Ascending aorta (tissue), 2 donors: ENCODE results near the gene LRSAM1. TPM values are rescaled to one million over a fixed set of nuclear protein-coding genes. Genes with fewer than 3 reads are reported as not detected.

ENCODE experiments used
- DNase-seq, 2 donors: peaks; one replicate each; pipeline ENCODE4 v3.0.0-alpha.2; 2019; ENCODE audit warnings: low spot score in 2 of 2
- H3K27ac ChIP-seq, 2 donors: fragments of 200-600 bp; sonication (generic); one replicate each; pipeline ENCODE4 v1.5.1; 2016 to 2017; ENCODE audit warnings: mild to moderate bottlenecking in 1 of 2
- H3K27me3 ChIP-seq: fragments of 200-600 bp; sonication (generic); one replicate; pipeline ENCODE4 v1.5.1; 2017
- H3K36me3 ChIP-seq, 2 donors: fragments of 200-600 bp; sonication (generic); one replicate each; pipeline ENCODE4 v1.5.1; 2016
- H3K4me1 ChIP-seq, 2 donors: fragments of 200-600 bp; sonication (generic); one replicate each; pipeline ENCODE4 v1.5.1; 2016 to 2017; ENCODE audit warnings: mild to moderate bottlenecking in 1 of 2
- H3K4me3 ChIP-seq, 2 donors: fragments of 200-600 bp; sonication (generic); one replicate each; pipeline ENCODE4 v1.5.1; 2016 to 2017; ENCODE audit warnings: mild to moderate bottlenecking in 1 of 2
- H3K9me3 ChIP-seq, 2 donors: fragments of 200-600 bp; sonication (generic); one replicate each; pipeline ENCODE4 v1.5.1; 2016
- intact Hi-C: fragments of 100-400 bp; cut with DNase I; formaldehyde crosslinking; loops from one replicate; pipeline ENCODE4 v1.15.1; 2023
- total RNA-seq: library from RNA; depleted of rRNA; stranded (reverse); fragments of >200 nt; gene quantifications from one replicate; pipeline ENCODE4 v1.1.0, GENCODE V29; 2016
- TF ChIP-seq, protein P1 (sequence below), 3 experiments: fragments of 200-600 bp in 2 of 3; fragments of 450-650 bp in 1 of 3; sonication (generic) in 2 of 3; IDR thresholded peaks; one replicate each; pipeline ENCODE4 v1.5.1; 2016 to 2019; ENCODE audit warnings: antibody characterized with exemption in 3 of 3, mild to moderate bottlenecking in 1 of 3, moderate library complexity in 1 of 3

Gene LRSAM1
- total RNA-seq, 1 donor from 2014 or later, result 22.8 TPM

DNA sequence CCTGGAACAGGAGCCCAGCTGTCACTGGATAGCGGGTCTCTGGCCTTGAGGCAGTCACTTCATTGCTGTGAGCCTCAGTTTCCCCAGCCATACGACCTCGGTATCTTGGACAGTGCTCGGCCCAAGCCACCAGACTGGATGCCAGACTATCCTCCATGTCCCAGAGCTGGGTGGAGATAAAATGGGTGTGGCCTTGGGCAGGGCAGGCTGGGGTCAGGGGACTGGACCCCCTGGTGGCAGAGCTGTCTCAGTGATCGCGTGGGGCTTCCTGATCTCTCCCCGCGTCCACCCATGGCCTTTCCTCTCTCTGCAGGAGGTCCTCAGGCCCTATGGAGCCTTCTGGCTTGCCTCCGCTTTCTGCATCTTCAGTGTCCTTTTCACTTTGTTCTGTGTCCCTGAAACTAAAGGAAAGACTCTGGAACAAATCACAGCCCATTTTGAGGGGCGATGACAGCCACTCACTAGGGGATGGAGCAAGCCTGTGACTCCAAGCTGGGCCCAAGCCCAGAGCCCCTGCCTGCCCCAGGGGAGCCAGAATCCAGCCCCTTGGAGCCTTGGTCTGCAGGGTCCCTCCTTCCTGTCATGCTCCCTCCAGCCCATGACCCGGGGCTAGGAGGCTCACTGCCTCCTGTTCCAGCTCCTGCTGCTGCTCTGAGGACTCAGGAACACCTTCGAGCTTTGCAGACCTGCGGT is 44.4 kb upstream of the LRSAM1 start:
- Histone ChIP-seq H3K27me3 (no peaks in the 10 kb centered on the region), H3K4me3 (no peak overlapping the region), H3K9me3 (no peaks in the 10 kb centered on the region), H3K27ac (no peak overlapping the region), H3K4me1 (no peaks in the 10 kb centered on the region), H3K36me3 (peaks cover 21 to 44% of the 10 kb centered on the region in 2 donors)
- intact Hi-C loops, result no loop called here
- TF ChIP-seq, protein P1, sequence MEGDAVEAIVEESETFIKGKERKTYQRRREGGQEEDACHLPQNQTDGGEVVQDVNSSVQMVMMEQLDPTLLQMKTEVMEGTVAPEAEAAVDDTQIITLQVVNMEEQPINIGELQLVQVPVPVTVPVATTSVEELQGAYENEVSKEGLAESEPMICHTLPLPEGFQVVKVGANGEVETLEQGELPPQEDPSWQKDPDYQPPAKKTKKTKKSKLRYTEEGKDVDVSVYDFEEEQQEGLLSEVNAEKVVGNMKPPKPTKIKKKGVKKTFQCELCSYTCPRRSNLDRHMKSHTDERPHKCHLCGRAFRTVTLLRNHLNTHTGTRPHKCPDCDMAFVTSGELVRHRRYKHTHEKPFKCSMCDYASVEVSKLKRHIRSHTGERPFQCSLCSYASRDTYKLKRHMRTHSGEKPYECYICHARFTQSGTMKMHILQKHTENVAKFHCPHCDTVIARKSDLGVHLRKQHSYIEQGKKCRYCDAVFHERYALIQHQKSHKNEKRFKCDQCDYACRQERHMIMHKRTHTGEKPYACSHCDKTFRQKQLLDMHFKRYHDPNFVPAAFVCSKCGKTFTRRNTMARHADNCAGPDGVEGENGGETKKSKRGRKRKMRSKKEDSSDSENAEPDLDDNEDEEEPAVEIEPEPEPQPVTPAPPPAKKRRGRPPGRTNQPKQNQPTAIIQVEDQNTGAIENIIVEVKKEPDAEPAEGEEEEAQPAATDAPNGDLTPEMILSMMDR (IDR thresholded peaks at IDR 0.05), result no peak
- no peak for DNase-seq

DNA sequence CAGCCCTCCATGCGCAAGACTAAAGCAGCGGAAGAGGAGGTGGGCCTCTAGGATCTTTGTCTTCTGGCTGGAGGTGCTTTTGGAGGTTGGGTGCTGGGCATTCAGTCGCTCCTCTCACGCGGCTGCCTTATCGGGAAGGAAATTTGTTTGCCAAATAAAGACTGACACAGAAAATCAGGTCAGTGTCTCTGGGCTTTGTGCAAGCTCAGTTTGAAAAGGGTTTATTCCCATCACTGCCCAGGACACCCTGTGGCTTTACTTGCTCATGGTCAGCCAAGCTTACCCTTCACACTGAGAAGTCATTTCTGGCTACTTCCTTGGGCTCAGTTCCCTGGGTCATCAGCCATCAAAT is 43.8 kb upstream of the LRSAM1 start:
- H3K27ac ChIP-seq, result no peak overlapping the region
- no peaks in the 10 kb centered on the region for H3K9me3 ChIP-seq
- peaks cover 21 to 40% of the 10 kb centered on the region in 2 donors for H3K36me3 ChIP-seq

DNA sequence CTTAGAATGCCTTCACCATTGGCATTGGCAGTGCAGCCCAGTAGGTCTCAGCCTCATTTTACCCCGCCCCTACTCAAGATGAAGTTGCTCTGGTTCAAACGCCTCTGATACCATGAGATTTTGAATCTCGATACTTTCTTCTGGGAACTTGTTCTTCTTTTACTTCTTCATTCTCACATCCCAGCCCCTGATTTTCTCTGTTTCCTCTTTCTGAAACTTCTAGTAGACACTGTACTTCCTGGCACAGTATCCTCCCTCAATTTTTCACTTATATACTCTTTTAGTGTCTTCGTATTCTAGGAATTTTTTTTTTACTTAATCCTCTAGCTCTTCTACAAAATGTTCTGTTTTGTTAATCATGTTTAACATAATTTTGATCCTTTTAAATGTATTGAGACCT is 40.2 kb upstream of the LRSAM1 start:
- Histone ChIP-seq H3K27me3 (no peaks in the 10 kb centered on the region), H3K4me3 (no peak overlapping the region), H3K36me3 (peaks cover 2 to 15% of the 10 kb centered on the region in 2 donors), H3K4me1 (no peaks in the 10 kb centered on the region), H3K27ac (no peak overlapping the region), H3K9me3 (no peaks in the 10 kb centered on the region)
- intact Hi-C loops, result no loop called here
- TF ChIP-seq, protein P1 (IDR thresholded peaks at IDR 0.05), result no peak
- DNase-seq, result no peak

More for the DNA sequence above, 43.8 kb upstream of the LRSAM1 start:
- no peaks in the 10 kb centered on the region for H3K4me1 ChIP-seq
- DNase-seq, result no peak
- intact Hi-C loops, result no loop called here
- no peaks in the 10 kb centered on the region for H3K27me3 ChIP-seq
- TF ChIP-seq, protein P1 (IDR thresholded peaks at IDR 0.05), result no peak
- no peak overlapping the region for H3K4me3 ChIP-seq

DNA sequence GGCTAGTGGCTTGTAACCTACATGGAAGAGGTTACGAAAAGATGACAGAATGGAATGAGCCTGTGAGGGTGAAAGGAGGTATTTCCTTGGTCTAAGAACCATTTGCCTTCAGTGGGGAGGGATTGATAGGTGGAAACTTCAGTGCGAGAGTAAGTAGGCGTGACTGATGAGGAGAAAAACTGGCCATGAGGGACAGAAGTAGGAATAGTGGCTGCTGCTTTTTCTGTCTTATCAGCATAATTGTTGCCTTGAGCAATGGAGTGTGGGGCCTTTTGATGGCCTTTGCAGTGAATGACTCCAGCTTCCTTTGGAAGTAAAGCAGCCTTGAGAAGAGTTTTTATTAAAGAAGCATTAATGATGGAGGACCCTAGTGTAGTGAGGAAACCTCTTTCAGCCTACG is 36.2 kb upstream of the LRSAM1 start:
- intact Hi-C loops, result no loop called here
- H3K9me3 ChIP-seq, result no peaks in the 10 kb centered on the region
- DNase-seq, result no peak
- no peaks in the 10 kb centered on the region for H3K27me3 ChIP-seq
- no peaks in the 10 kb centered on the region for H3K36me3 ChIP-seq
- H3K4me1 ChIP-seq, result no peaks in the 10 kb centered on the region
- no peak overlapping the region for H3K4me3 ChIP-seq
- H3K27ac ChIP-seq, result no peak overlapping the region
- TF ChIP-seq, protein P1 (IDR thresholded peaks at IDR 0.05), result no peak

DNA sequence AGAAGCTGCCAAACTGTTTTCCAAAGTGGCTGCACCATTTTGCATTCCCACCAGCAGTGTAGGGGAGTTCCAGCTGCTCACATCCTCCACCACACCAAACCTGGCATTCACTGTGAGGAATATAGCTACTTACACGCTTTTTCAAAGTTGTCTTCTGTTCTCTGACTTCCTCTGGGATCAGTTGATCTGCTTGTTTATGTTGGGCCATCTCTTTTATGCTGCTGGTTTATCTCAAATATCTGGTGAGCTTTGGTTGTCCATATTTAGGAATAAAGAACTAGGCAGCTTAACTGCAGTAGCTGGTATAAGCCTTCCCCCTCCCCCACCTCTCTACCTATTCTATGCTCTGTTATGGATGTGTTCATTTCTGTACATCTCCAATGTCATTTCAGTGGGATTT is 35.7 kb upstream of the LRSAM1 start:
- TF ChIP-seq, protein P1 (IDR thresholded peaks at IDR 0.05), result no peak
- DNase-seq, result no peak
- H3K4me3 ChIP-seq, result no peak overlapping the region
- no peaks in the 10 kb centered on the region for H3K27me3 ChIP-seq
- no peak overlapping the region for H3K27ac ChIP-seq
- no peaks in the 10 kb centered on the region for H3K9me3 ChIP-seq
- no peaks in the 10 kb centered on the region for H3K4me1 ChIP-seq
- H3K36me3 ChIP-seq, result no peaks in the 10 kb centered on the region
- intact Hi-C loops, result no loop called here
